GM21619 (cell line): Measurements from ENCODE around the gene DPP10.

Experiments used
- ATAC-seq: cut with Tn5 transposase; IDR thresholded peaks from one replicate; pipeline ENCODE4 v1.9.1; 2021; ENCODE audit not compliant: unreplicated experiment

Gene DPP10

DNA sequence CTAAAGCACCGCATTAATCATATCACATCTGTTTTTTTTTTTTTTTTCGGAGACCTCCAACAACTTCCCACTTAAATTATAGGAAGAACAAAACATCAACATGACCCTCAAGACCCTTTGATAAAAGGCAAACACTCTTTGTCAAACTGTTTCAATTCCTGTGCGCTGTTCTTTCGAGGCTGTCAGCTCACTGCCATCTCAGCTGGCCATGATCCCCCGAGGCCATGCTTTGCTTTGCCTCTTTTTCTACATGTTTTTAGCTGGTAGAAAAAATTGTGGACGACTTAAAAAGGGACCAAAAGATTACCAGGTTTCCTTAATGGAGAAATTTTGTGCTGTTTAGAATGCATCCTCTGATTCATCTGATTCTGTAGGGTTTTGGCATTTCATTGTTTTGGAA, 138.2 kb downstream of the DPP10 start:
- no peak for ATAC-seq

DNA sequence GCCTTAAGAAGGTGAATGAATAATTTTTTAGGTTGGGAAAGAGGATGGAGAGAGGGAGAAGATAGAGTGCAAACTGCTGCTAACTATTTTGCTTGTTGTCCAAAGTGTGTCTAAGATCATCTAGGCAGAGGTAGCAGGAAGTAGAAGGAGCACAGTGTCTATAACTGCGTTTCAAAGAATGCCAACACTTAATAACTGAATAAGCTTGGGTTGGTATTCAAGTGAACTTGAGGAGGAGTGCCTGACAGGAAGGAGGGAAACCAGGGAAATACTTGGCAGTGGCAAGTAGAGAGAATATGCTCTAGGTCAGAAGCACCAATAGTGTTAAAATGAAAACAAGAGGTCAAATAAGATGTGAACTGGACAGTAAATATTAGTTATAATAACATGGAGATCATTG, 155.9 kb downstream of the DPP10 start:
- no peak for ATAC-seq

GRCh38 chr2:114609203-114609602, 166.8 kb downstream of the DPP10 start:
- ATAC-seq: no peak

DNA sequence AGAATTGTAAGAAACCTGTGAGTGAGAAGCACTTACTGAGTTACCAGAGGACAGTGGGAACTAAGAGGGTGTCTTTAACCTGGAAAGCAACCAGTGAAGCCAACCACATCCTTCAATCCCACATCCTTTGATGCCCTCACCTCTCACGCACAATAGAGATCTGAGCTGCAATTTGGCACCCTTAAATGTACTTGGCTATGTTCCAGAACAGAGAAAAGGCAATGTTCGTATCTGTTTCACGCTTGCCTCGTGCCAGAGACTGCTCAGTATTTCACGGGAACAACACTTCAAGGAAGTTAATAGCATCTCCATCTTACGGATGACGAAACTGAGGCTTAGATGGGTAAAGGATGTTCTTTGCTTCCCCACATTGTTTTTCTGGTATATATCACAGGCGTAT, 167.4 kb downstream of the DPP10 start:
- no peak for ATAC-seq

DNA sequence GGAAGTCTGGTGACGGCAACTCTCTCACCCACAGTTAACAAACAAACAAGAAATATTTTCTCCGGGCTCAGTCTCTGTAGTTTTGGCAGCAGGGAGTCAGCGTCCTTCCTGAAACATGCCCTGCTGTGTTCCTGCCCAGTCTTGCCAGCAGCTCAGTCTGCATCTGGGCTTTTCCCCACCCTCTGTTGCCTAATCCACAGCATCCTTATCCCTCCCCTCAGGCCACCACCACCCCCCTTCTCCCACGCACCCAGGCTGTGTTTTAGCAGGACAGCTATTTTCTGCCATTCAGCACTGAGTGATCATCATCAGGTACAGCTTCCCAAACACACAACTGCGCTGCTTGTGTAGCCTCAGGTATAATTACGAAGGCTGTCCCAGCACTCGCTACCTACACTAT, 168.2 kb downstream of the DPP10 start:
- ATAC-seq: no peak

DNA sequence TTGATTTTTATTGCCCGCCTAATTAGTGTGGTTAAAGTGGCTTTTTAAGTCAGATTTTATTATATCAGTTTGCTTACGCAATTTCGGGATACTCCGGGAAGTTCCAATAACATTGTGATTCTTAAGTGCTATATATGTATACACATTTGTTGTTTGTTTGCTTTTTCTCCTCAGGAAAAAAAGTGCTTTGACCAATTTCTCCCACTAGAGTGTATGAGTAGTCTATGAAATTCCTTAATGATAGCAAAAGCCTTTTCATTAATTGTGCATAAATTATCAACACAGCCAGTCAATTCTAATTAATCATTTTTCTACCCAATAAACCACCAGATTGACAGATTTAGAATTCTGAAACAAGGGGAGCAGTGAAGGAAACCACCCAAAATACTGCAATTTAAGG, 172.2 kb downstream of the DPP10 start:
- ATAC-seq: no peak

DNA sequence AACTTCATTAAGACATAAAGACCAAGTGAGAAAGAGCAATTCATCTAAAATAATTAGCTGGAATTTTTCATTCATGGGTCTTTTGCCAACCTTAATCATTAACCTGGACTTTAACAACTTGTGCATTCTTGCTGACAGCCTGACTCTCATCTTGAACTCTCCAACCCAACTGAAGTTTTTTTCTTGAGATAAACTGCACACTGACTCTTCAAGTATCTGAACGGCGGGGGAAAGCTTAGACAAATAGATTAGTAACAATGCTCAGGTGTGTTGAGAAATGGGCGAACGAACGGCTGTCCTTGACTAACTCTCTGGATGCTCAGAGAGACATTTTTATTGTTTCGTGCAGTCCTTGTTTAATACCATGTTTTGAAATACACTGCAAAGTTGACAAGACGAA, 186.0 kb downstream of the DPP10 start:
- no peak for ATAC-seq

DNA sequence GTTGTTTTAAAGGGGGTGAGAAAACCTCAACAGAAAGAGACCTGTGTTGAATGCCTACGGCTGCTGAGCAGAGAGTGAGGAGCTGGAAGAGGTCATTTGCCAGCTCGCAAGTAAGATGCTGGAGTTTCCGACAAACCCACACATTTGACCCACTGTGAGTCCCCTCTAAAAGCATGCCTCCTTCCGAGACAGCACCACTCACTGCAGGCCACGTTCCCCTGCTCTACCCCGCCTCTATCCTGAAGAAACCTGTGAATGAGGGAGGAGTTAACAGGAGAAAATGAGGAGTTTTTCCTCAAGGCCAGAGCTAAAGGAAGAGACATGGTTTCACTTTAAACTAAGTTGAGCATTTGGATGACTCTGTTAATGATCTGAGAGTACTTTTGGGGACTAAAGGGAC, 188.7 kb downstream of the DPP10 start:
- ATAC-seq: no peak

DNA sequence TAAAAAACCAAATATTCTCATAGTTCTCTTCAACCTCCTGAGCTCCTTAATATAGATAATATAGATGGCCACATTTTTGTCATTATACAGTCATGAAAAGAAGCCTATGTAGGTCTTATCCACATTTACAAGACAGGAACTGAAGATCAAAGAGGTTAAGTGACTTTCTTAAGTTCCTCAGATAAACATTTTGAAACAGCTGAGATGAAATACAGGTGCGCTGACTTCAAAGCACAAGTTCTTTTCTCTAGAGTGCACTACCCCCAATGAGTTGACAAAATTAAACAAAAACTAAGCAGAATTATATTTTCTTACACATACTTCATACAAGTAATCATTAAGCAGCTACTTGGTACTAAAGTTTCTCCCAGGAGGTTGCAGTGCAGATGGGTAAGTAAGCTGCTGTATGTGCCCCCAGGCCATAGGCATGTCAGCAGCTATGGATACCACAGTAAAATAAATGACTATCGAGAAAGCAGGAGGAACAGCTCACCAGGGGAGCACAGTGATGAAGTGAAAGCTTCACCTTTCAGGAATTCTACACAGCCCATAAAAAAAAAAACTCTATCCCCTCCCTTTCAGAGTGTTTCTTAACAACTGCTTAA, 199.8 kb downstream of the DPP10 start:
- no peak for ATAC-seq

GRCh38 chr2:114642988-114643553, 200.6 kb downstream of the DPP10 start:
- ATAC-seq: no peak

GRCh38 chr2:114651933-114652332, 209.5 kb downstream of the DPP10 start:
- ATAC-seq: no peak

DNA sequence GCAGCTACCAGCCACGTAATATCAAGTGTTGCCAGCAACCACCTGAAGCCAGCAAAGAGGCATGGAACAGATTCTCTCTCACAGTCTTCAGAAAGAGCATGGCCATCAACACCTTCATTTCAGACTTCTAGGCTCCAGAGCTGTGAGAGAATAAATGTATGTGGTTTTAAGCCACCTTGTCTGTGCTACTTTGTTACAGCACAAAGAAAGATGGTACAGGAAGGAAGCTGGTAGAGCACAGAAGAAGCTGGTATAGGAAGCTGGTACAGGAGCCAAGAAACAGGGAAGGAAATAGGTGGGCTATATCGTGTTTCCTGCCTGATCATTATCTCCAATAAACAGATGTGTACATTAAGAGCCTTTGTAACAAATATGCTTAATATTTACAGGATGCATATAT, 217.4 kb downstream of the DPP10 start:
- ATAC-seq: no peak

DNA sequence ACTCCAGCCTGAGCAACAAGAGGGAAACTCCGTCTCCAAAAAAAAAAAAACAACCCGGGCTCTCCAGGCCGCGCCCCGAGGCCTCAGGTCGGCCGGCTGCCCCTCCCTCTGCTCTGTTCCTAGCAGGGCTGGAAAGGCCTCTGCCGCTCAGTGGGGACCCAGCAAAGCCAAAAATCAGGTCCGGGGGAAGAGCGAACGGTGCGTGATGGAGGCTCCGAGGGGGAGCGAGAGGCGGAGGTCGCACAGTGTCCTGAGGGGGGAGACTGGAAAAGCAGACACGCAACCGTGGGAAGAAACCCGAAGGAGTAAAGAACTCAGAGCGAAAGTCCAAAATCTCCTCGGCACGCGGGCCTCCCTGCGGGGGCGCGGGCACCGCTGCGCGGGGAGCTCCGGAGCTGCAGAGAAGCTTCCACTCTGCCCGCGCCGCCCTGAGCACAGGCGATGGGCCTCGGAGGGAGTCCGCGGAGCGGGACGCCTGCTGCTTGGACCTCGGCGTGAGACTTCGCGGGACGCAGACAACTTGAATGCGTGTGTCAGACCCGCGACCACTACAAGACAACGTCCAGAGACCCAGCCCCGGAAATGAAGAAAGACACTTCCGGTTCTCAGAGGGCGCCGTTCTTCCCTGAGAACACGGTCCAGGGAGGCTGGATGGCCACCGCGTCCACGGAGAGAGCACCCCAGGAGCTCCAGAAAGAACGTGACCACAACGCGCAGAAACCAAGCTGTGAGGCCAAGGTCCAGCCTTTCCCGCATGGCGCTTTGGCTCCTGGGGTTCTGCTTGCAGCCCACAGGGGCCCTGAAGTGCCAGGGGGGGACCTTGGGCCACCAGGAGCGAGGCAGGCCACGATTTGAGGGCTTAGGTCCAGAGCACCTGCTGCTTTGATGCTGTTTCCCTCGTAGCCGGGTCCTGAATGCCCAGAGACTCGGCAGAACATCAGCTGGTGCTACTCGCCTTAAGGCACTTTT, 219.8 kb downstream of the DPP10 start:
- ATAC-seq: no peak

DNA sequence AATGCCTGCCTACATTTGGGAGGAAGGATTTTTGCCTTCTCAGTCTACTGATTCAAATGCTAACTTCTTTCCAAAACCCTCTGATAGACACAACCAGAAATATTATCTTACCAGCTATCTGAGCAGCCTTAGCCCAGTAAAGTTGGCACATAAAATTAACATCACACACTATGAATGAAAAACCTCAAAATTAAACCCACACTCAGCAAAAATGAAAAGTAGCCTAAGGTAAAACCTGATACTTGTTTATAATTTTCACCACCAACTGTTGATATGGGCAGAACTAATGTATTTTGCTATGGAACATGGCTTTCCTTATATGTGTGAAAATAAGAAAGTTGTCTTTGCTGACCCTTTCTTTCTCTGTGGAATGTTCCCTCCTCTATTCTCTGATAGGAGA, 226.0 kb downstream of the DPP10 start:
- no peak for ATAC-seq

DNA sequence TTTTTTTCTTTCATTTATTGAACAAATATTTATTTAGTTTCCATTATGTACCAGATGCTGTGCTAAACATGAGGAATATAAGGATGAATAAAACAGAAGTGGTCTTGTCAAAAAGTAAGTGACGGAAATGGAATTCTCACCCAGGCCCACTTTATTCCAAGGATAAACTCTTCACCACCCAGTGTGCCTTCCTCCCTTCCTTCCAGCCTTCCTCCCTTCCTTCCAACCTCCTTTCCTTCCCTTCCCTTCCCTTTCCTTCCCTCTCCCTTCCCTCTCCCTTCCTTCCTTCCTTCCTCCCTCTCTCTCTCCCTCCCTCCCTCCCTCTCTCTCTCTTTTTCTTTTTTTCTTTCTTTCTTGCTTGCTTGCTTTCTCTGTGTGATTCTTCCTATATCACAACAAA, 240.8 kb downstream of the DPP10 start:
- no peak for ATAC-seq

- no peak for ATAC-seq
These were observed 242.0 kb downstream of the DPP10 start for GRCh38 chr2:114684403-114684802.

DNA sequence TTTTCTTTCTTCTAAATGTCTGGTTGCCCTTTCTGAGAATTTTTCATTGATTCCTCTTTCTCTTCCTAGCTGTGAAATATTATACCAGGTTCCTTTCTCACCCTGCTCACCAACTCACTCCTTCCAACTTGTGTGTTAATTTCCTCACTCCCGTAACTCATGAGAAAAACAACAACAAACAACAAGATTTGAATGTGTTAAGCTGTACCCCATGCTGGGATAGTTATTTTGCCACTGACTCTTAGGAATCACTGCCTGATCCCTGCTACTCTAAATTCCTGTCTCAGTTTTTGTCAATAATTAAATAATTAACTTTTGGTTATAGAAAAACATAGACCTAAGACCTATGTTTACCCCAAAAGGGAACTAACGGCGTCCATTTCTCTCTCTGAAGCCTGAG, 242.7 kb downstream of the DPP10 start:
- ATAC-seq: no peak

GRCh38 chr2:114688241-114688640, 245.8 kb downstream of the DPP10 start:
- no peak for ATAC-seq

GRCh38 chr2:114698520-114698919, 256.1 kb downstream of the DPP10 start:
- no peak for ATAC-seq

- ATAC-seq: no peak
These were observed 257.0 kb downstream of the DPP10 start for GRCh38 chr2:114699423-114699944.

DNA sequence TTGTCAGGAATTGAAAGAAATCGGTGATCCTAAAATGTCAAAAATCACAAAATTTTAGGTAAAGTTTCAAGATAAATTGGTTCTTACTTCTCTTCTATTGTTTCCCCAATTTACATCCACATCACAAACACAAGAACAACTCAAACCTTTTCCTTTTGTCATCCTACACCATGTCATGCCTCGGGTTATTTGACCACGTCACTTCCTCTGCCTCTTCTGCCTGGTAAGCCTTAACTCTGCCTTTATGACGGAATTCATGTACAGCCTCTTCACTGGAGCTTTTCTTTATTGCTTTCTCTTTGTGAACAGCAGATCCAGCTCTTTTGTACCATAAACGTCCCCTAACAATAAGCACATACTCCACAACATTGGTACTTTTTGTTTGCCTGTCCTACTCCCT, 258.0 kb downstream of the DPP10 start:
- ATAC-seq: no peak
